ENCODE measurements around the gene APLN. TPM values are rescaled to one million over a fixed set of nuclear protein-coding genes. Genes with fewer than 3 reads are reported as not detected.

Gene APLN
- 6.9 TPM for polyA plus RNA-seq (ENCODE audit: insufficient read length)

GRCh38 chrX:129654652-129655546, at the start of gene APLN:
TSS of gene APLN (minus strand) at chrX:129654956. CDS start at chrX:129654630, 326 bp downstream.
- DNase-seq (ENCODE audit: low read depth): no peak

- no peak for DNase-seq (ENCODE audit: low read depth)
Measured at GRCh38 chrX:129704491-129704890, 49.7 kb upstream of the APLN start.

GRCh38 chrX:129701624-129702069, 46.9 kb upstream of the APLN start:
- DNase-seq (ENCODE audit: low read depth): peak; percentile 76

GRCh38 chrX:129700536-129700935, 45.8 kb upstream of the APLN start:
- no peak for DNase-seq (ENCODE audit: low read depth)

GRCh38 chrX:129698150-129698549, 43.4 kb upstream of the APLN start:
- no peak for DNase-seq (ENCODE audit: low read depth)

GRCh38 chrX:129697204-129697829, 42.6 kb upstream of the APLN start:
- DNase-seq (ENCODE audit: low read depth): no peak

GRCh38 chrX:129696463-129697155, 41.9 kb upstream of the APLN start:
- DNase-seq (ENCODE audit: low read depth): no peak

GRCh38 chrX:129695937-129696336, 41.2 kb upstream of the APLN start:
- no peak for DNase-seq (ENCODE audit: low read depth)

- no peak for DNase-seq (ENCODE audit: low read depth)
Measured at GRCh38 chrX:129695535-129695934, 40.8 kb upstream of the APLN start.

GRCh38 chrX:129694805-129695204, 40.0 kb upstream of the APLN start:
- DNase-seq (ENCODE audit: low read depth): no peak

GRCh38 chrX:129693354-129693753, 38.6 kb upstream of the APLN start:
- DNase-seq (ENCODE audit: low read depth): no peak

- peak; percentile 16 for DNase-seq (ENCODE audit: low read depth)
Measured at GRCh38 chrX:129690435-129690834, 35.7 kb upstream of the APLN start.

GRCh38 chrX:129689796-129690195, 35.0 kb upstream of the APLN start:
- DNase-seq (ENCODE audit: low read depth): no peak

- no peak for DNase-seq (ENCODE audit: low read depth)
Measured at GRCh38 chrX:129688097-129688496, 33.3 kb upstream of the APLN start.

GRCh38 chrX:129686422-129686948, 31.7 kb upstream of the APLN start:
- peak; percentile 16 for DNase-seq (ENCODE audit: low read depth)

- DNase-seq (ENCODE audit: low read depth): no peak
Measured at GRCh38 chrX:129682979-129683378, 28.2 kb upstream of the APLN start.

- DNase-seq (ENCODE audit: low read depth): no peak
Measured at GRCh38 chrX:129679901-129680300, 25.1 kb upstream of the APLN start.

- no peak for DNase-seq (ENCODE audit: low read depth)
Measured at GRCh38 chrX:129678614-129679195, 23.9 kb upstream of the APLN start.

GRCh38 chrX:129667412-129667811, 12.7 kb upstream of the APLN start:
- no peak for DNase-seq (ENCODE audit: low read depth)

GRCh38 chrX:129665916-129666644, 11.3 kb upstream of the APLN start:
- DNase-seq (ENCODE audit: low read depth): no peak

- no peak for DNase-seq (ENCODE audit: low read depth)
Measured at GRCh38 chrX:129663171-129663570, 8.4 kb upstream of the APLN start.

Data from forelimb muscle (tissue), 1 donor.